ENCODE data around the gene SPTBN1.

The SPTBN1 gene

GRCh38 chr2:54456612-54457322, 640 bp downstream of the SPTBN1 start:
- peak overlapping the region; percentile 96 for H3K4me3 ChIP-seq (ENCODE audit: low read length)
- no peaks in the 10 kb centered on the region for H3K36me3 ChIP-seq (ENCODE audit: control insufficient read depth, insufficient read depth, low read length, severe bottlenecking)
- H3K27me3 ChIP-seq (replicated peaks; ENCODE audit: control insufficient read depth, insufficient read depth, low read length), result no peaks in the 10 kb centered on the region
- H3K9me3 ChIP-seq (ENCODE audit: control insufficient read depth, low read length), result no peaks in the 10 kb centered on the region
- DNase-seq (ENCODE audit: low read depth), result peak; percentile 77
- peak overlapping the region; percentile 90 for H3K9ac ChIP-seq (ENCODE audit: low read length)
- H3K4me1 ChIP-seq (ENCODE audit: control insufficient read depth, insufficient read depth, low read length), result peaks cover 48% of the 10 kb centered on the region

GRCh38 chr2:54457323-54458023, 1.3 kb downstream of the SPTBN1 start:
- DNase-seq (ENCODE audit: low read depth), result peak; percentile 61
- no peaks in the 10 kb centered on the region for H3K27me3 ChIP-seq (replicated peaks; ENCODE audit: control insufficient read depth, insufficient read depth, low read length)
- peaks cover 55% of the 10 kb centered on the region for H3K4me1 ChIP-seq (ENCODE audit: control insufficient read depth, insufficient read depth, low read length)
- H3K9ac ChIP-seq (ENCODE audit: low read length), result peak overlapping the region; percentile 90
- peak overlapping the region; percentile 96 for H3K4me3 ChIP-seq (ENCODE audit: low read length)
- H3K36me3 ChIP-seq (ENCODE audit: control insufficient read depth, insufficient read depth, low read length, severe bottlenecking), result no peaks in the 10 kb centered on the region
- no peaks in the 10 kb centered on the region for H3K9me3 ChIP-seq (ENCODE audit: control insufficient read depth, low read length)

GRCh38 chr2:54459037-54459441, 2.9 kb downstream of the SPTBN1 start:
- H3K36me3 ChIP-seq (ENCODE audit: control insufficient read depth, insufficient read depth, low read length, severe bottlenecking), result no peaks in the 10 kb centered on the region
- H3K4me3 ChIP-seq (ENCODE audit: low read length), result peak overlapping the region; percentile 96
- H3K4me1 ChIP-seq (ENCODE audit: control insufficient read depth, insufficient read depth, low read length), result peaks cover 70% of the 10 kb centered on the region
- H3K27me3 ChIP-seq (replicated peaks; ENCODE audit: control insufficient read depth, insufficient read depth, low read length), result no peaks in the 10 kb centered on the region
- DNase-seq (ENCODE audit: low read depth), result peak; percentile 48
- peak overlapping the region; percentile 90 for H3K9ac ChIP-seq (ENCODE audit: low read length)
- H3K9me3 ChIP-seq (ENCODE audit: control insufficient read depth, low read length), result no peaks in the 10 kb centered on the region

DNA sequence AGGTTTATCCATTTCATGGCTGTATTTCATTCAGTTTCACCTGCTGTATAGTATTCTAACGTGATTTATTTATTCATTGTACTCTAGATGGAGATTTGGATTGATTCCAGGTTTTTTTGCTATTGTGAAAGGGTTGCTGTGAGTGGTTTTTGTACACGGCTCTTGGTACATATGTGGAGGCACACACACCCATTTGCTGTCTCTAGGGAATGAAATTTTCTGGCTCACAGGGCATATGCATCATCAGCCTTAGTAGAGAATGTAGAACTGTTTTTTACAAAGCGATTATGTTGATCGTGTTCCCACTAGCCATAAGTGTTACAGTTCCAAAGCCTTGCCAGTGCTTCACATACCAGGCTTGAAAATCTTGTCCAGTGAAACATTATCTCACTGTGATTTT, 5.1 kb downstream of the SPTBN1 start:
- peaks cover 76% of the 10 kb centered on the region for H3K4me1 ChIP-seq (ENCODE audit: control insufficient read depth, insufficient read depth, low read length)
- H3K9ac ChIP-seq (ENCODE audit: low read length), result peak overlapping the region; percentile 28
- H3K9me3 ChIP-seq (ENCODE audit: control insufficient read depth, low read length), result no peaks in the 10 kb centered on the region
- peak; percentile 53 for DNase-seq (ENCODE audit: low read depth)
- peak overlapping the region; percentile 54 for H3K4me3 ChIP-seq (ENCODE audit: low read length)
- H3K36me3 ChIP-seq (ENCODE audit: control insufficient read depth, insufficient read depth, low read length, severe bottlenecking), result no peaks in the 10 kb centered on the region
- H3K27me3 ChIP-seq (replicated peaks; ENCODE audit: control insufficient read depth, insufficient read depth, low read length), result no peaks in the 10 kb centered on the region

DNA sequence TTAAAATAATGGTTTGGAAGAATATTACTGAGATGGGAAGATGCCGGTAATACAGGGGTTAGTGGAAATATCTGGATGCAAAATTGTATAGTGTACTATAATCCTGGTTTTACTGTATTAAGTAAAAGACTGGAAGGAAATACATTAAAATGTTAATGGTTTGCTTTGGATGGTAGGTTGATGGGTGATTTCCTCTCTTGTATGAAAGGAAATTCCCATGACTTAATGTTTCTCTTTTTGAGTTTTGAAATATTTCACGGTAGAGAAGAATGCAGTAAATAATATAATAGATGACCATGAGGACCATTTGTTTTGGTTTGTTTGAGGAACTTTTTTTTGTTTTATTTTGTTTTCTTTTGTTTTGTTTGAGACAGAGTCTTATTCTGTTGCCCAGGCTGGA, 8.2 kb downstream of the SPTBN1 start:
- no peaks in the 10 kb centered on the region for H3K9me3 ChIP-seq (ENCODE audit: control insufficient read depth, low read length)
- H3K4me1 ChIP-seq (ENCODE audit: control insufficient read depth, insufficient read depth, low read length), result peaks cover 86% of the 10 kb centered on the region
- no peak overlapping the region for H3K9ac ChIP-seq (ENCODE audit: low read length)
- H3K36me3 ChIP-seq (ENCODE audit: control insufficient read depth, insufficient read depth, low read length, severe bottlenecking), result no peaks in the 10 kb centered on the region
- H3K4me3 ChIP-seq (ENCODE audit: low read length), result no peak overlapping the region
- no peaks in the 10 kb centered on the region for H3K27me3 ChIP-seq (replicated peaks; ENCODE audit: control insufficient read depth, insufficient read depth, low read length)
- DNase-seq (ENCODE audit: low read depth), result no peak

GRCh38 chr2:54465143-54465542, 9.0 kb downstream of the SPTBN1 start:
- H3K36me3 ChIP-seq (ENCODE audit: control insufficient read depth, insufficient read depth, low read length, severe bottlenecking), result no peaks in the 10 kb centered on the region
- H3K4me3 ChIP-seq (ENCODE audit: low read length), result no peak overlapping the region
- H3K9me3 ChIP-seq (ENCODE audit: control insufficient read depth, low read length), result no peaks in the 10 kb centered on the region
- H3K9ac ChIP-seq (ENCODE audit: low read length), result no peak overlapping the region
- H3K27me3 ChIP-seq (replicated peaks; ENCODE audit: control insufficient read depth, insufficient read depth, low read length), result no peaks in the 10 kb centered on the region
- peaks cover 86% of the 10 kb centered on the region for H3K4me1 ChIP-seq (ENCODE audit: control insufficient read depth, insufficient read depth, low read length)
- no peak for DNase-seq (ENCODE audit: low read depth)

DNA sequence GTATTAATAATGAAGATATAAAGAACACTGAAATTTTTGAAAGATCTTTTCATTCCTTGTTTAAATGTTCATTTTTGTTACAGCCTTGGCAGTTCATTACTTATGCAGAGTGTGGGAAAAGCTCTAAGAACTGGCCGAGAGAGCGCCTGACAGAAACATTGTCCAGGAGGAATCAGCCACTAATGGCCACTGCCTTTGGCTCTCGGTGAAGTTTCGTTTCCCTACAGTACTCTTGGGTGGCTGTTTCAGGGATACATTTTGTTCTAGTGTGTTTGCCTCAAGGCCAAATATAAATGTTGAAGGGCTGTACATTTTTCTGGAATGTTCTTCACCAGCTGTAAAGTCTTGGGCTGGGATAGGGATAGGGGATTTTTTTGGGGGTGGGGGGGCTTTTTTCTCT, 10.7 kb downstream of the SPTBN1 start:
- DNase-seq (ENCODE audit: low read depth), result no peak
- H3K27me3 ChIP-seq (replicated peaks; ENCODE audit: control insufficient read depth, insufficient read depth, low read length), result no peaks in the 10 kb centered on the region
- H3K9ac ChIP-seq (ENCODE audit: low read length), result peak overlapping the region; percentile 47

GRCh38 chr2:54468673-54469072, 12.5 kb downstream of the SPTBN1 start:
- H3K9ac ChIP-seq (ENCODE audit: low read length), result peak overlapping the region; percentile 17
- no peaks in the 10 kb centered on the region for H3K9me3 ChIP-seq (ENCODE audit: control insufficient read depth, low read length)
- peaks cover 73% of the 10 kb centered on the region for H3K4me1 ChIP-seq (ENCODE audit: control insufficient read depth, insufficient read depth, low read length)
- no peaks in the 10 kb centered on the region for H3K27me3 ChIP-seq (replicated peaks; ENCODE audit: control insufficient read depth, insufficient read depth, low read length)
- DNase-seq (ENCODE audit: low read depth), result peak; percentile 62
- H3K4me3 ChIP-seq (ENCODE audit: low read length), result peak overlapping the region; percentile 59
- H3K36me3 ChIP-seq (ENCODE audit: control insufficient read depth, insufficient read depth, low read length, severe bottlenecking), result no peaks in the 10 kb centered on the region

More for the DNA sequence above, 10.7 kb downstream of the SPTBN1 start:
- peak overlapping the region; percentile 61 for H3K4me3 ChIP-seq (ENCODE audit: low read length)
- H3K9me3 ChIP-seq (ENCODE audit: control insufficient read depth, low read length), result no peaks in the 10 kb centered on the region
- H3K4me1 ChIP-seq (ENCODE audit: control insufficient read depth, insufficient read depth, low read length), result peaks cover 85% of the 10 kb centered on the region
- H3K36me3 ChIP-seq (ENCODE audit: control insufficient read depth, insufficient read depth, low read length, severe bottlenecking), result no peaks in the 10 kb centered on the region

GRCh38 chr2:54469484-54470053, 13.4 kb downstream of the SPTBN1 start:
- H3K27me3 ChIP-seq (replicated peaks; ENCODE audit: control insufficient read depth, insufficient read depth, low read length), result no peaks in the 10 kb centered on the region
- peaks cover 64% of the 10 kb centered on the region for H3K4me1 ChIP-seq (ENCODE audit: control insufficient read depth, insufficient read depth, low read length)
- H3K4me3 ChIP-seq (ENCODE audit: low read length), result no peak overlapping the region
- DNase-seq (ENCODE audit: low read depth), result no peak
- no peaks in the 10 kb centered on the region for H3K36me3 ChIP-seq (ENCODE audit: control insufficient read depth, insufficient read depth, low read length, severe bottlenecking)
- peak overlapping the region; percentile 17 for H3K9ac ChIP-seq (ENCODE audit: low read length)
- H3K9me3 ChIP-seq (ENCODE audit: control insufficient read depth, low read length), result no peaks in the 10 kb centered on the region

DNA sequence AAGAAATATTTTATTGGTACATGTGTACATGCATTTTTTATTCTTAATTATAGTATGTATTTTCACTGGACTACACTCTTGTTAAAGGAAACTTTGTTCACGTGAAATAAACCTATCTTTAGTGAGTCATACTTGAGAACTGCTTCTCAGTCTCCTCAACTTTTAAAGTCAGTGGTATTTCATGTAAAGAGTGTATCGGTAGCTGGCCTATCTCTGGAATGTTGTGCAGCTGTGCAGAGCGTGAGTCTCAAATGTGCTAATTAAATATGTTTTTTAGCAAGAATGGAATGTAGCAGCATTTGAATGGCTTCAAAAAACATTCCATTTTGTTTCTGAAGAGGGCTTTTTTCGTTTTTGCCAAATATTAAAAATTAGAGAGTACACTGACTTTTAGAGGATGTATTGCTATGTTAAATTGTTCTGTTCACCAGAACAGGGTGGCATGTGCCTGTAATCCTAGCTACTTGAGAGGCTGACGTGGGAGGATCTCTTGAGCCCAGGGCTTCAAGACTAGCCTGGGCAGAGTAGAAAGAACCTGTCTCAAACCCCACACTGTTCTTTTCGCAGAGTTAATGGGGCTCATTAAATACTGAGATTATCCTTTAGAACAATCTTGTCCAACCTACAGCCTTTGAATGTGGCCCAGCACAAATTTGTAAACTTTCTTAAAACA, 14.3 kb downstream of the SPTBN1 start:
- Histone ChIP-seq H3K36me3 (ENCODE audit: control insufficient read depth, insufficient read depth, low read length, severe bottlenecking) (no peaks in the 10 kb centered on the region), H3K9me3 (ENCODE audit: control insufficient read depth, low read length) (no peaks in the 10 kb centered on the region), H3K9ac (ENCODE audit: low read length) (peak overlapping the region; percentile 23), H3K27me3 (replicated peaks; ENCODE audit: control insufficient read depth, insufficient read depth, low read length) (no peaks in the 10 kb centered on the region), H3K4me3 (ENCODE audit: low read length) (no peak overlapping the region), H3K4me1 (ENCODE audit: control insufficient read depth, insufficient read depth, low read length) (peaks cover 60% of the 10 kb centered on the region)
- DNase-seq (ENCODE audit: low read depth), result peak; percentile 65

- Histone ChIP-seq H3K9me3 (ENCODE audit: control insufficient read depth, low read length) (no peaks in the 10 kb centered on the region), H3K9ac (ENCODE audit: low read length) (no peak overlapping the region), H3K36me3 (ENCODE audit: control insufficient read depth, insufficient read depth, low read length, severe bottlenecking) (no peaks in the 10 kb centered on the region), H3K4me1 (ENCODE audit: control insufficient read depth, insufficient read depth, low read length) (peaks cover 56% of the 10 kb centered on the region), H3K4me3 (ENCODE audit: low read length) (no peak overlapping the region), H3K27me3 (replicated peaks; ENCODE audit: control insufficient read depth, insufficient read depth, low read length) (no peaks in the 10 kb centered on the region)
- DNase-seq (ENCODE audit: low read depth), result peak; percentile 66
Observed at GRCh38 chr2:54471221-54471711, 15.1 kb downstream of the SPTBN1 start.
